K562 (cell line): ENCODE results near the gene TAS2R31. TPM values are rescaled to one million over a fixed set of nuclear protein-coding genes. Genes with fewer than 3 reads are reported as not detected.
"Not testable (repeated sequence)": the region's sequence is repeated elsewhere in the genome, so short reads cannot be mapped to it uniquely, and the experiment has no call there.

Source experiments
- ATAC-seq: fragments of 200-7000 bp; cut with Tn5 transposase; 3 replicates; pipeline ENCODE4 v1.9.1; 2020; ENCODE audit warnings: moderate library complexity
- BruUV-seq: library from RNA; stranded (reverse); fragments of 400-500 nt; replicated peaks from 2 replicates; lab custom pipeline; 2021; lab: Mats Ljungman, UMichigan
- CTCF ChIA-PET: fragments of 300-600 bp; formaldehyde crosslinking; extraction: SDS; loops from one replicate; lab custom pipeline; 2021; ENCODE audit warnings: low intra/inter-chr PET ratio; lab: Yijun Ruan, JAX
- POLR2A ChIA-PET: fragments of 300-600, 350-650 bp; sonication (Branson Sonifier 250); formaldehyde crosslinking; extraction: SDS; loops from one replicate; lab custom pipeline; 2021; ENCODE audit warnings: antibody characterized with exemption, inconsistent platforms; lab: Yijun Ruan, JAX
- DNase-seq, 4 experiments: peaks; one replicate each; pipeline versions ENCODE4 v3.0.0 to v3.0.0-alpha.2; 2011 to 2018; ENCODE audit warnings: low spot score in 3 of 4, mixed read lengths in 3 of 4; ENCODE audit errors: extremely low read depth in 1 of 4
- FAIRE-seq: peaks from 2 replicates; lab custom pipeline; 2011; peaks lifted over from hg19 to GRCh38; lab: Jason Lieb, UNC
- H2AFZ ChIP-seq: 2 replicates; pipeline ENCODE4 v1.6.0; 2011; ENCODE audit warnings: low read depth, low read length, control low read depth, inconsistent platforms
- H3K27ac ChIP-seq: fragments of 200-600 bp; 3 replicates; pipeline ENCODE4 v1.8.0; 2011; ENCODE audit warnings: low read depth, mild to moderate bottlenecking, control low read depth, inconsistent platforms, low read length, moderate library complexity, mixed read lengths; ENCODE audit errors: extremely low read depth
- H3K27me3 ChIP-seq, 2 experiments: fragments of 300-600 bp in 1 of 2; 2 replicates in 1 of 2; 3 replicates in 1 of 2; pipeline versions ENCODE4 v1.6.0 to v1.8.0; 2011; ENCODE audit warnings: inconsistent platforms in 2 of 2, low read length in 2 of 2, mild to moderate bottlenecking in 1 of 2, mixed read lengths in 1 of 2, moderate library complexity in 1 of 2; ENCODE audit not compliant: control insufficient read depth in 2 of 2, insufficient read depth in 2 of 2
- H3K36me3 ChIP-seq: fragments of 300-600 bp; 3 replicates; pipeline ENCODE4 v1.8.0; 2011; ENCODE audit warnings: mild to moderate bottlenecking, low read length, inconsistent platforms; ENCODE audit not compliant: control insufficient read depth, insufficient read depth
- H3K4me1 ChIP-seq, 2 experiments: fragments of 200-600 bp in 1 of 2; replicated peaks in 1 of 2; 2 replicates in 1 of 2; 3 replicates in 1 of 2; pipeline versions ENCODE4 v1.5.1 to v1.8.0; 2011; ENCODE audit warnings: inconsistent platforms in 2 of 2, low read length in 2 of 2, mild to moderate bottlenecking in 1 of 2, mixed read lengths in 1 of 2, moderate library complexity in 1 of 2; ENCODE audit not compliant: control insufficient read depth in 2 of 2, insufficient read depth in 2 of 2
- H3K4me2 ChIP-seq: 2 replicates; pipeline ENCODE4 v1.6.1; 2011; ENCODE audit warnings: low read length, control low read depth, inconsistent platforms, mixed read lengths; ENCODE audit not compliant: insufficient read depth
- H3K4me3 ChIP-seq: fragments of 200-600 bp; sonication (generic), shearing (Covaris generic); 2 replicates; pipeline ENCODE4 v1.5.1; 2016; ENCODE audit warnings: control low read depth, inconsistent platforms
- H3K79me2 ChIP-seq: fragments of 200-600 bp; 3 replicates; pipeline ENCODE4 v1.8.0; 2011; ENCODE audit warnings: low read length, inconsistent platforms; ENCODE audit not compliant: control insufficient read depth, insufficient read depth
- H3K9ac ChIP-seq, 2 experiments: 2 replicates each; pipeline versions ENCODE4 v1.6.0 to v1.6.1; 2011; ENCODE audit warnings: low read depth in 2 of 2, low read length in 2 of 2, control low read depth in 1 of 2, inconsistent platforms in 1 of 2, mild to moderate bottlenecking in 1 of 2, mixed read lengths in 1 of 2; ENCODE audit not compliant: insufficient read depth in 1 of 2
- H3K9me1 ChIP-seq: one replicate; pipeline ENCODE4 v1.6.0; 2011; ENCODE audit warnings: inconsistent platforms, mild to moderate bottlenecking, low read length, moderate library complexity; ENCODE audit not compliant: control insufficient read depth, insufficient read depth
- H3K9me3 ChIP-seq: replicated peaks from 2 replicates; pipeline ENCODE4 v1.5.1; 2011; ENCODE audit warnings: low read depth, low read length, inconsistent platforms; ENCODE audit not compliant: control insufficient read depth, insufficient read depth
- H4K20me1 ChIP-seq: replicated peaks from 2 replicates; pipeline ENCODE4 v1.6.1; 2011; ENCODE audit warnings: low read length, inconsistent platforms, mixed read lengths; ENCODE audit not compliant: control insufficient read depth, insufficient read depth
- FOXK2 ChIP-seq, 2 experiments: fragments of 450-650 bp; IDR thresholded peaks in 1 of 2; conservative IDR thresholded peaks in 1 of 2; 2 replicates each; pipeline ENCODE4 v1.6.1; 2016; ENCODE audit warnings: low read depth in 2 of 2, mild to moderate bottlenecking in 1 of 2
- HDAC2 ChIP-seq: fragments of 450-650 bp; IDR thresholded peaks from 2 replicates; pipeline ENCODE4 v1.6.1; 2016; ENCODE audit warnings: mild to moderate bottlenecking
- KDM5B ChIP-seq: fragments of 200-600 bp; sonication (generic); IDR thresholded peaks from 2 replicates; pipeline ENCODE4 v1.6.1; 2012; ENCODE audit warnings: low read depth, mild to moderate bottlenecking, moderate library complexity, low read length, control low read depth, inconsistent platforms; ENCODE audit not compliant: insufficient replicate concordance
- MAFG ChIP-seq: fragments of 450-650 bp; conservative IDR thresholded peaks from 2 replicates; pipeline ENCODE4 v1.6.1; 2016; ENCODE audit warnings: missing genetic modification characterization, missing compliant biosample characterization
- MECOM ChIP-seq: fragments of 250-450 bp; sonication (Bioruptor Pico); IDR thresholded peaks from 2 replicates; pipeline ENCODE4 v1.8.0; 2022; ENCODE audit warnings: inconsistent platforms
- TAF9B ChIP-seq: fragments of 450-650 bp; IDR thresholded peaks from 2 replicates; pipeline ENCODE4 v1.6.1; 2018; ENCODE audit warnings: mild to moderate bottlenecking; ENCODE audit not compliant: partially characterized antibody
- ZFP1 ChIP-seq: fragments of 450-650 bp; formaldehyde crosslinking; IDR thresholded peaks from 2 replicates; pipeline ENCODE4 v1.4.0; 2020; ENCODE audit warnings: mild to moderate bottlenecking, mixed read lengths
- ZNF282 ChIP-seq: sonication (generic); formaldehyde crosslinking; IDR thresholded peaks from 2 replicates; pipeline ENCODE4 v1.8.1; 2023; ENCODE audit warnings: missing genetic modification reagents
- WGBS: fragments of 100-300 bp; shearing (Covaris generic); methylation state at CpG from one replicate; pipeline ENCODE4 v1.1.6; 2016; ENCODE audit warnings: low coverage, mixed read lengths; ENCODE audit not compliant: insufficient coverage; ENCODE audit errors: missing lambda C conversion rate; 5-methylcytosine and 5-hydroxymethylcytosine counted together
- in situ Hi-C: fragments of 300-500 bp; cut with MboI; formaldehyde crosslinking; loops from 4 replicates; pipeline ENCODE4 v1.15.0; 2018; ENCODE audit warnings: inconsistent platforms, mixed read lengths
- intact Hi-C: fragments of 100-400 bp; cut with micrococcal nuclease; formaldehyde crosslinking; loops from 2 replicates; pipeline ENCODE4 v1.14.2; 2022
- polyA plus RNA-seq, 8 experiments: library from polyadenylated mRNA; depleted of rRNA in 4 of 8; stranded (reverse) in 5 of 8; unstranded in 3 of 8; fragments of >200 nt; fragmentation: Nextera tagmentation in 2 of 8; fragmentation: Illumina TruSeq in 1 of 8; extraction: Ambion mirVana in 2 of 8; extraction: Trizol in 1 of 8; gene quantifications; 2 replicates each; pipeline versions ENCODE4 v1.2.1 to v1.2.3, GENCODE V29; 2011 to 2014; ENCODE audit warnings: inconsistent platforms in 1 of 8, missing spikeins in 1 of 8
- total RNA-seq, 7 experiments: library from RNA; depleted of rRNA in 6 of 7; stranded (reverse); fragments of >200 nt in 6 of 7; fragmentation: Illumina TruSeq in 2 of 7; extraction: Trizol in 2 of 7; gene quantifications; 2 replicates each; pipeline versions ENCODE4 v1.2.1 to v1.2.3, GENCODE V29; 2011 to 2021; ENCODE audit warnings: low replicate concordance in 1 of 7
- TF ChIP-seq, protein P1 (sequence below): sonication (generic); formaldehyde crosslinking; IDR thresholded peaks from 2 replicates; pipeline ENCODE4 v1.8.0; 2023; ENCODE audit warnings: mild to moderate bottlenecking, missing genetic modification reagents

The TAS2R31 gene
- total and polyA plus RNA-seq, 9 of the 15 experiments (the other 6 are each of a cell fraction or from before 2014, with no cell fraction given) = 0.59 to 3.6 (median 1.4) TPM; not detected in 4

DNA sequence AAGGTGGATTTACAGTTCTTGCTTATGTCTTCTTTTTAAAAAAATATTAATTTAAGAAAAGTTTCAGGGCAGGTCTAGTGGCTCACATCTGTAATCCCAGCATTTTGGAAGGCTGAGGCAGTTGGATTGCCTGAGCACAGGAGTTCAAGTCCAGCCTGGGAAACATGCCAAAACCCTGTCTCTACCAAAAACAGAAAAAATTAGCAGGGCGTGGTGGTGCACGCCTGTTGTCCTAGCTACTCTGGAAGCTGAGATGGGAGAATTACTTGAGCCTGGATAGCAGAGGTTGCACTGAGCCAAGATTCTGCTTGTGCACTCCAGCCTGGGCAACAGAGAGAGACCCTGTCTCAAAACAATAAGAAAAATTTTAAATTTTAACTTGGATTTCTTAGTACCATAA lies 36.3 kb upstream of the TAS2R31 start (continued):
- TF ChIP-seq TAF9B (no peak), FOXK2 (conservative IDR thresholded peaks at IDR 0.05 in 1 of 2, IDR thresholded peaks at IDR 0.05 in 1 of 2; ENCODE audit: low read depth in 2 of 2) (no peak), MAFG (tag) (no peak), ZNF282 (CRISPR knock-in tag) (no peak), ZFP1 (CRISPR knock-in tag) (no peak), HDAC2 (no peak), KDM5B (no peak), MECOM (CRISPR knock-in tag) (no peak)
- TF ChIP-seq, protein P1, sequence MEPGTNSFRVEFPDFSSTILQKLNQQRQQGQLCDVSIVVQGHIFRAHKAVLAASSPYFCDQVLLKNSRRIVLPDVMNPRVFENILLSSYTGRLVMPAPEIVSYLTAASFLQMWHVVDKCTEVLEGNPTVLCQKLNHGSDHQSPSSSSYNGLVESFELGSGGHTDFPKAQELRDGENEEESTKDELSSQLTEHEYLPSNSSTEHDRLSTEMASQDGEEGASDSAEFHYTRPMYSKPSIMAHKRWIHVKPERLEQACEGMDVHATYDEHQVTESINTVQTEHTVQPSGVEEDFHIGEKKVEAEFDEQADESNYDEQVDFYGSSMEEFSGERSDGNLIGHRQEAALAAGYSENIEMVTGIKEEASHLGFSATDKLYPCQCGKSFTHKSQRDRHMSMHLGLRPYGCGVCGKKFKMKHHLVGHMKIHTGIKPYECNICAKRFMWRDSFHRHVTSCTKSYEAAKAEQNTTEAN = no peak

DNA sequence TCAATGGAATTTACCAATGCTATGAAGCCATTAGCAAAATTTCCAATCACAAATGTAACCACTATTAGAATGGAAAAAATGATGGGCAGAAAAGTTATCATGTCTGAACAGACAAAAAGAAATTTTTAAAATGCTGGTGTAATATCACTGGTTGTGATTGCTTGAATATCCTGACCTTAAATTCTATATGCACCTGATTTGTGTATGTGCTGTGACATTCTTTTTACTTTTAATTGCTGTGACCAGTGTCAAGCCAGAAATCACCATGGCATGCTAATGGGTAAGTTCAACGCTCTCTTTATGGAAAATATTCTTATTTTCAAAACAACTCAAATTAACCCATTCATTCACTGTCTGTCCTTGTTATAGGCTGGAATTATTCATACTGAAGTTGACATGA lies 31.0 kb upstream of the TAS2R31 start, which contains the start of gene TAS2R46:
Gene TAS2R46 (minus strand): TSS at position 101 of the 400 bp plus-strand sequence. CDS start 0 bp downstream, at position 101.
- in situ Hi-C loops, FAIRE-seq, CTCF ChIA-PET: not testable (repeated sequence)

More for the DNA sequence above, 31.0 kb upstream of the TAS2R31 start, which contains the start of gene TAS2R46:
- H3K79me2 ChIP-seq, H3K27ac ChIP-seq, H3K4me3 ChIP-seq, intact Hi-C loops, ATAC-seq, H2AFZ ChIP-seq, H3K9me1 ChIP-seq, POLR2A ChIA-PET, H3K9ac ChIP-seq, DNase-seq, H3K27me3 ChIP-seq, BruUV-seq, H3K4me2 ChIP-seq, H4K20me1 ChIP-seq, H3K36me3 ChIP-seq, H3K4me1 ChIP-seq, H3K9me3 ChIP-seq: not testable (repeated sequence)
- WGBS = 89% methylated on average over 1 of the region's 1 CpG
